Activated CD8-positive, alpha-beta memory T cell treated with anti-CD3 and anti-CD28 coated beads, Interleukin-2, amount 50 U/mL, for 1 hour (primary cell): ENCODE results near the gene ATOSB.
A peak's percentile ranks its signal among the peaks of the same experiment; 100 is the strongest.

Source experiments
- DNase-seq: peaks from one replicate; pipeline ENCODE4 v3.0.0-alpha.2; 2020; ENCODE audit errors: extremely low read depth

ATOSB gene

DNA sequence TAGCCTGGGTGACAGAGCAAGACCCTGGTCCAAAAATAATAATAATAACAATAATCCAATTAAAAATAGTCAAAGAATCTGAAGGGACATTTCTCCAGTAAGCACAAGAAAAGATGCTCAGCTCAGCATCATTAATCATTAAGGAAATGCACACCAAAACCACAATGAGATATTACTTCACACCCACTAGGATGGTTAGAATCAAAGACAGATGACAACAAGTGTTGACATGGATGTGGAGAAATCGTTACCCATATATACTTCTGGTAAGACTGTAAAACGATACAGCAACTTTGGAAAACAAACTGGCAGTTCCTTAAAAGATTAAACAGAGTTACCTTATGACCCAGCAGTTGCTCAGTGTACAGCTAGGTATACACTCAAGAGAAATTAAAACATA lies 30.6 kb downstream of the ATOSB start:
- no peak for DNase-seq

DNA sequence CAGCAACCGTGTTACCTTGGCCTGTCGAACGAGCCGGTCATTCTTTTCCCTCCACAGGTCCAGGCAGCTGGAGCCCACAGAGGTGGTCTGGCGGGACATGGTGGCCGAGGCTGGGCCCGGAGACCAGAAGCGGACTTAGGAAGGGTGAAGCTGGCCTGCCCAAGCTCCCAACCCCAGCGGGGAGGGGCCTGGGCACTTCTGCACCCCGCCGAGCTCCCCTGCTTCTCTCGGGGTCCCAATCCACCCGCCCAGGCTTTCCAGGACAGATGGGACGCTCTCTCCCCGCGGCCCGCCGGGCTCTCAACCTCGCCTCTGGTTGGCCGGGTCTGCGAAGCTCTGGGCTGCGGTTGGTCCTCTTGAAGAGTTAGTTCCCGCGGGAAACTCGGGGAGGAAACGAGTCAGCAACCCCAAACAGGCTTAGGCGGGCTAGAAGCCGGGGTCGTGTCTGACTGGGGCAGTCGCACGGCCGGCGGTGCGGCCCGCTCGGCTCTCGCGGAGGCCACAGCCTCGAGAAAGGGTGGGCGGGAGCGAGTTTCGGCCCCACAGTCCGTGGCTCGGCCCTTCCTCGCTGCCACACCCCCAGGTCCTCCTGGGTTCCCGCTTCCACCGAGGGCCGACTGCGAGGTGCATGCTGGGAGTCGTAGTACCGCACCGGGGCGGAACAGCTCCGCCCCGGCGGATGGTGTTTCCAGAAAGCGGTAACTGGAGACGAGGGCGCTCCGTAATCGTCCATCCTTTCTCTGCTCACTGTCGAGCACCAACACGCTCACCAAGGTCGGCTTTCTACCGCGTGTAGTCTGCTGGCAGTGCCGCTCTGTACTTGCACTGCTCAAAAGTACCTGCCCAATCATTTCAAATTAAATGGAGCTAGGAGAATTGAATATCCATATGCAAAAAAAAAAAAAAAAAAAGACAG lies 36.0 kb downstream of the ATOSB start, which contains the start of gene FANCG:
Gene FANCG (minus strand): TSS at position 517 of the 916 bp plus-strand sequence. CDS start 418 bp downstream, at position 99.
- DNase-seq, result peak; percentile 31

DNA sequence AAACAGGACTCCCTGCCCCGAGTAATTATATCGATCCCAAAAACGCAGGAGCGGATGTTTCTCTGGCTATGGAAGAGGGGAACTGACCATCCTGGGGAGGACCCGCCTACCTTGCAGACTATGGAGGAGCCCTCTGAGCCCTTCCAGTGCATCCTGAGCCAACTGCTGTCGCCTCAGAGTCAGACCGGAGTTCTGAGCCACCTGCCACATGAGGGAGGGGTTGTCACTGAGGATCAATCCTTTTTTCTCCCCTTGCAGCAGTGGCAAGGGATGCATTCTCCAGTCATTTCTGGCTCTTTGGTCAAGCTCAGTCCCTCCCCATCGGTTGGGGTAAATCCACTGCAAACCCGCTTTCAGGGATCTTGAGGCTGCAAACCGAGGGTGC lies 36.6 kb downstream of the ATOSB start:
- DNase-seq, result no peak

DNA sequence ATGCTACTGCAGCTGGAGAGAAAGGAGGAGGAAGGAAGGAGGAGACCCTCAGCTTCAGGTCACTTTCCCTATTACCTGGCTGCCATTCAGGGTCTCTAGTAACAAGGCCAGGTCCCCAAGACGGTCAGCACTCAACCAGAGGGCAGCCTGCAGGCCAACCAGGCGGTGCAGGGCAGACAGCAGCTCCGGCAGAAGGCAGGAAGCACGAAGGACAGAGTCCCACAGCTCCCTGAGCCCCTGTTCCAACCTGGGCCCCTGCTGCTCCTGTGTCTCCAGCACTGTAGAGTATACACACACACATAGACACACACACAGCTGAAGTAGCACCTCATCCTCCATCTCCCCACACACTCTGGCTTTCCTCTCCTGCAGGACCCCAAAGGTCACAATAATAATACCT lies 37.6 kb downstream of the ATOSB start:
- no peak for DNase-seq

DNA sequence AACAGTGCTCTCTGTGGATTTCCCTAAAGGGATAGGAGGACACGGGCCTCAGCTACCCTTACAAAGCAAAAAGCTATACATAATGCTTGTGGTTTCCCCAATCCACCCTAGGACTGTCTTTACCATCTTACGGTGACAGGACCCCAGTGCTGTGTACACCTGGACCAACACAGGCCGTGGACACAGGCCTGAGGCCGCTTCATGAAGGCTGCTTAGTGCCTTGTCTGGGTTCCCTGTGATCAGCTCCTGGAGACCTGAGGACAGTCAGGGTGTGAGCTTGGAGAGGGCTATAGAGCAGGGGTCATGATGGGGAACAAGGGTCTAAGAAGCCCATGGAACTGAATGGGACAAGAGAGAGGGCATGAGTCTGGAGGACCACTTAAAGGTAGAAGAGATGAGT lies 38.8 kb downstream of the ATOSB start:
- DNase-seq, result no peak

DNA sequence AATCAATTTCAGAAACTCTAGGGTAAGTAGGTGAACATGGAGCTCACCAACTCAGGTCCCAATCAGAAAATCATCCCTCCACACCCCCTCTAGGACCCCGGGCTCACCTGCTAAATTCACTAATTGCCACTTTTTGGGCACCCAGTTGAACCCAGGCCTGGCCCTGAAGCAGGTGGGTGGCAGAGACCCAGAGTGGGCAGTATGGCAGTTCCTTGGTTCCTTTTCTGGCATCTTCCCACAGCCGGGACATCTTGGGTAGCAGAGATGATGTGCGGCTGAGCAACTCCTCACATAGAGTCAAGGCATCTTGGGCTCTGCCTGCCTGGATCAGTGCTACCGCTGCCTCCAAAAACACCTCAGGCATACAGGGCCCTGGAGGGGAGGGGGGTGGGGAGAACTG lies 40.3 kb downstream of the ATOSB start:
- no peak for DNase-seq

DNA sequence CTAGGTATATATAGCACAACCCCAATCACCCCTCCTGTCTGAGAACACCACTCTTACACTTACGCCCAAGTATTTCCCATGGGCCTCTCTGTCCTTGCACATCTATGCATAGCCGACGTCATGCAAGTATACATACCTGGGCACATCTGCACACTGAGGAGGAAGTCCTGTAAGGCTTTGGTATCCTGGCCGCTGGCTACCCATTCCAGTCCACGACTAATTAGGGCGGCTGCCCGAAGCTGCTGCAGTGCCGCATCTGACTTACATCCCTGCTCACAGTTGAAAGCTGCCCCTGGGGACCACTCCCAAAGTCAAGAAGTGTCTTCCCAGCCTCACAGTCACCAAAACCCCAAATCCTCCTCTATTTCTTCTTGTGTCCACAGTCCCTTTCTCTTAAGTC lies 40.9 kb downstream of the ATOSB start:
- no peak for DNase-seq

DNA sequence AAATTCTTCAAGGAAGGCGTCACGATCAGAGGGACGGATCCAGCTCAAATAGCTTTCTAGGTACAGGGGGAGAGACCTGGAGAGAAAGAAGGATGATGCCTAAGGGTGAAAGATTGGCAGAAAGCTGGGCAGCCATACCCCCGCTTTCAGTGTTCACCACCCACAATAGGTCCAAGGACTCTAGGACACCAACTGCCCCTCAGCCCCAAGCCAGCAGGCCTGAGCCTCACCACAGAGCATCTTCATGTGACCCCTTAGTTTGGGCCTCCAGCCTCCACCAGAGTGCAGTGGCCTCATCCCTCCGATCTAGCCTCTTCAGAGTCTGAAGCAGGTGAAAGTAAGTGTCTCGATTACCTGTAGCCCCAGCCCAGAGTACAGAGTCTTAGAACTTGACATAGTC lies 41.5 kb downstream of the ATOSB start:
- no peak for DNase-seq

DNA sequence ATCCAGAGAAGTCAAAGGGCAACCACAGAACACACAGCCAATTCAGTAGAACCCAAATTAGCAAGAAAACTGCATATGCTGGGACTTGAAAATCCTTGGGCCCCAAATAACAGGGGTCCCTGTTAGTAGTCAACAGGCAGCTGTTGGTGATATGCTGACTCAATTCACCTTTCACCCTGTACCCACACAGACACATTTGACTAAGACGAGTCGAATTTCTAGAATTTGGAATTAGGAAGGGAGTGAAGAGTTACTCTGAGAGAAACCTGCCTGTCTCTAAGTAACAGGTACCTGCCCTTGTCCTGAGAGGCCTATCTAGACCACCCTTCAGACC lies 42.4 kb downstream of the ATOSB start:
- DNase-seq, result no peak

DNA sequence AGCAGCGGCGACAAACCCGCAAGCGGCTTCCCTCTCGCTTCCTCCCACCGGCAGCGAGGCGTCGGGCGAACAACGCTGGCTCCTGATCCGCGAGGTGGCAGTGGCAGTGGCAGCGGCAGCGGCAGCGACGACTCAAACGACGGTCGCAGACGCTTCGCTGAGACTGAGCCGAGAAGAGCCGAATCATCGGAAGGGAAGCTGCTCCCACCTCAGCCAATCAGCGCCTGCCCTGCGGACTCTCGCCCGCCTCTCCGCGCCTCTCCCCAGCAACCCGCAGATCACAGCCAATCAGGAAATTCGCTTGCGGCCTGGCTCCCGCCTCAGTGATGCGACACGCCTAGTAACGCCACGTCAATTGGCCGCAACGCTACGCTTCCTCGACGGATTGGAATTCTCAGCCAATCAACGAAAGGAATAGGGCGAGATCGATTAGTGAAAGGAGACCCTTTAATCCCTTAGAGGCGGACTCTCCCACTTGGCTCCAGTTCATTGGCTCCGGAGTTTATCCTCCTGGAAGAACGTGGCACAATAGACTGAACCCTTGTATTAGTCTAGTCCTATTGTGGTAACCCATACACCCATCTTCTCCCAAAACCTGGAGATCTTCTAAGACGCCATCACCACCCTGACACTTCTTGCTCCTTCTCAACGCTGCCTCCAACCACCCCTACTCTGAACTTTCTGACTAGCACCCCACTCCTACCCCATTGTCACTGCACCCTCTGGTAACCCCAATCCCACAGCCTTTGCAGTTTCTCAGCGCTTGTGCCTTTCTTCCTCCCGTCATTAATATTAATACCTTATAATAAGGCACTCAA lies 43.0 kb downstream of the ATOSB start, which contains the start of gene VCP:
Gene VCP (minus strand): TSS at position 165 of the 818 bp plus-strand sequence. CDS start 272 bp downstream, outside the sequence.
- DNase-seq, result peak; percentile 95

DNA sequence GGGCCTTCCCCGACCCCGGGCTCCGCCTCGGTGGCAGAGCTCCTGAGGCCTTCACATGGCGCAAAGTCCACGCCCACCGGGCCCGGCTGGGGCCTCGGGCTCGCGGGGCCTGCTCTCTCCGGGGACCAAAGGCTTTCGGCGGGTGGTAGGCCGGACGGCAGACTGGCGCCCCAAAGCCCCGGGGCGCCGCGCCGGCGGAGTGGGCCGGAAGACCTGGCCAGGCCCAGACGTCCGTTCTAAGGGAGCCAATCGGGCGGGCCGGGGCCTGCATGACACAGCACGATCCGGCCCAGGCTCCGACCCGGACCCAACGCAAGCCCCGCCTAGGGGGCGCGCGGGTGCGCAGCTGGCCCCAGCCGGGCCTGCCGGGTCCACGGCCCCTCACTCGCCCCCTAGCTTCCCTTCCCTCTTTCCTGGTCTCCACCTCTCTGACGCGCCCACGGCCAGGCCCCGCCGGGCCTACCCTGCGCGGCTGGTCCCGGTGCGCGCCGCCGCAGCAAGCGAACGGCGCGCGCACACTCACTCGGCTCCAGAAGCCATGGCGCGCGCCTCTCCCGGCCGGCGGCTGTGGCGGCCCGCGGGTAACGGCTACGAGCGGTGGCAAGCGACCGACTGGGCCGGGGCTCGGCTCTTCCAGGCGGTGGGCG lies 43.7 kb downstream of the ATOSB start:
- DNase-seq, result peak; percentile 31

DNA sequence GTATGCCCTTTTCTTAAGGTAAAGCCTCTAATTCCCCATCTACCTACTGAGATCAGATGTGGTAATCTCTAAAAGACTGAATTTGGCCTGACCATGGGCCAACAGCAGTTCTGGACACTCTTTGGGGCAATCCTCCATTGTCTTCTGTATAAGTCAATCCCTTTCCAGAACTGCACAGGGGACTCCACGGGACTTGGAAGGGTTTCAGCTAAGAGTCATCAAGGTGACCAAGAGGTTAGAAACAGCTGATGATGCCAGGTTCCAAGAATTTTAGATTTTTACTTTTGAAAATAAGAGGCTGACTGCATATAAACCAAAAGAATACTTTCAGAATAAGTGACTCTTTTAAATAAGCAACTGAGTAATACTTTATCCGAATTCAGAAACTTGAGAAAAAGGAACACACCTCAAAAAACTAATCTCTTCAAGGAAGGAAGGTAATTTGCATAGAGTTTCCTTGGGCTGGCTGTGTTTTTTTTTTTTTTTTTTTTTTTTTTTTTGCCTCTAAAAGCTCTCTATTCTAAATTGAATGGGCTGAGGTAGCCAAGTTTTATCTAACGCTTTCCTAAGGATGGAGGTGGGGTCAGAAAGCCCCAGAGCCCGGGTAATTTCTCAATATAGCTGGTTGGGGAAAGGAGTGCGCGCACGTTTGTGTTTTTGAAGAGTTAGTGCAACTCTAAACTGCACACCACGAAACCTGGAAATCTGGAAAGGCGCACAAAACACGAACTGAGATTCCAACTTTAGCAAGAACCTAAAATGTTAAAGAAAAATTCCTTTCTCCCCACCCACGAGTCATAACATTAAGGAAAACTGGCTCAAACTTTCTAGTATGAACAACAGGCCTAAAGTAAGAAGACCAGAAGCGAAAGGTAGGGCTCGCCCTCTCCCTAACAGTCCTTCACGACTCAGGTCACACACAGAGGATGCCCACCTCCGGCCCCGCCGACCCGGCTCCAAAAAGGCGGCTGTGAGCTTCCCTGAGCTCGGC lies 44.5 kb downstream of the ATOSB start:
- DNase-seq, result no peak

DNA sequence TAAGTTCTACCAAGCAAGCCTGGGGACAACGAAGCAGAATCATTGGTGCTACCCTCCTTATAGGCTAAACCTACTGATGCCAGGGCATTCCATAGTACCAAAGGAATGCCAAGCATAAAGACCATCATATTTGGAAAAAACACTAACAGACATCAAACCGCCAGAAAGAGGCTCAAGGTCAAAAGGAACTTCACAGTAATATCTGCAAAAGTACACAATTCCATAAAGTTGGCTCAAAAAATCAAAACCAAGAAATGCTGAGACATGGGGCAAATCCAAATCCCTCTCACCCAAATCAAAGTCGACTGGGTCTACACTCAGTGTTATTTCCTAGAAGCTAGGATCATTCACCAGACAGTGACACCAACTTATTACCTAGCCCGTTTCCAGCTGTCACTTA lies 46.6 kb downstream of the ATOSB start:
- DNase-seq, result no peak

DNA sequence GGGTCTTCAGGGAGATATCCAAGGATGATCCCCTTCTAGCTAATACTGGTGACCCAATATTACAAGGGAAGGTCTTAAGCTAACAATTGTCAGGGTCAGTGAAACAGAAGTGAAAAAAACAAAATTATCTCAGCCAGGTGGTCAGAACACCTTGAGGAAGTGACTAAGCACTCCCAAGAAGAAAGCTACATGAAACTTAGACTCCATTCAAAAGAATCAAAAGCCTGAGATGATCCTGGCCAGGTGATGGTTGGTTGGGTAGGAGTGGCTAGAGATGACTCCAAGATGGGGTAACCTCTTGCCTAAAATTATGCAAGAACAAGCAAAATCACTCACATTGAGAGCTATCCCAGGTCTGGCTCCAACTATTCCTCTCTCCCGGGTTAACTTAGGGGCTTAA lies 48.6 kb downstream of the ATOSB start:
- DNase-seq, result no peak

DNA sequence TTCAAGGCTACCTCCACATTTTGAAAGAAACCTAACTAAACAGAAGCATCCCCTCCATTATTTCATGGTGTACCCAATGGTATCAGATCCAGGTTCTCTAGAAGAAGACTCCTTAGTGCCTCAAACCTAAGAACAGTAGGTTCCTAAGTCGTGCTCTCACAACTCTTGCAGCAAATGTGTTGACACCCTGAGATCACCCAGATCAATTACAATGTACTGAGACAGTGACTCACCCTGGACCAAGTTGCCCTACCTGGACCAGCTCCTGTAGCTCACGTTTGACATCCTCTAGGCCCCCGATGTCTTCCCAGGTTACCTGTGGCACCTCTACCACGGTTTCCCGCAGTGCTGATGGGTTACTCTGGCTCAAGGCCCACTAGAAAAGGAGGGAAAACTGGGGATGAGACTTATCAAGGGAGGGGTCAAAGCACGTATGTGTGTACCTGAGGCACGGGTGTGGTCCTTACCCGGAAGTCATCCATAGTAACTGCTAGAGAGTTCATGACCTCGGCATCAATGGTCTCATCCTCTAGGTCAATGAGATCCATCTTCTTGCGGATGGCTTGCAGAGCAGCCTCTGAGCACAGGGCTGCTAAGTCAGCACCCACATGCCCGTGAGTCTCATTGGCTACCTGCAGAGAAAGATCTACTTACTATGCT lies 55.0 kb downstream of the ATOSB start:
- no peak for DNase-seq

DNA sequence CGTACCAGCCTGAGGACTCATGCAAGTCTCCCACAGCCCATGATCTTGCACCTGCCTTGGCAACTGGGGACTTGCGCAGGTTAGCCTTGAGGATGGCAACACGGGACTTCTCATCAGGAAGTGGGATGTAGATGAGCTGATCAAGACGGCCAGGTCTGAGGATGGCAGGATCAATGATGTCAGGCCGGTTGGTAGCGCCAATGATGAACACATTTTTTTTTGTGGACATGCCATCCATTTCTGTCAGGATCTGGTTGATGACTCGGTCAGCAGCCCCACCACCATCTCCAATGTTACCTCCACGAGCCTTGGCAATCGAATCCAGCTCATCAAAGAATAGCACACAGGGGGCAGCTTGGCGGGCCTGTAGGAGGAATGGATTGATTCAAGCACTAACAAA lies 56.2 kb downstream of the ATOSB start:
- DNase-seq, result no peak

DNA sequence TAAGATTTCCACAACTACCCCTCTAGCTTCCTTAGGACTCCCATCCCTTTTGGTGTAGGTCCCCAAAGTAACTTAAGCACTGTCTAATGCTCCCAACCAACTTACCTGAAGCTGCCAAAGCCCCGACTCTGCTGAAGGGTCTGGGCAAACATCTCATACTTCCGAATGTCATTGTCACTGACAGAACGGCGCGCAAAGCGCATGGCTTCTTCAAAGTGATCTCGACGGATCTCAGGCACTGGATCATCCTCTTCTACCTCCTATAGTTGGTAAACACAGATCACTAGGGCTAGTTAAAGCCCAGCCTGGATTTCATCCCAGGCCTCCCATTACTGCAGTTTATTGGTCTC lies 58.4 kb downstream of the ATOSB start:
- no peak for DNase-seq

DNA sequence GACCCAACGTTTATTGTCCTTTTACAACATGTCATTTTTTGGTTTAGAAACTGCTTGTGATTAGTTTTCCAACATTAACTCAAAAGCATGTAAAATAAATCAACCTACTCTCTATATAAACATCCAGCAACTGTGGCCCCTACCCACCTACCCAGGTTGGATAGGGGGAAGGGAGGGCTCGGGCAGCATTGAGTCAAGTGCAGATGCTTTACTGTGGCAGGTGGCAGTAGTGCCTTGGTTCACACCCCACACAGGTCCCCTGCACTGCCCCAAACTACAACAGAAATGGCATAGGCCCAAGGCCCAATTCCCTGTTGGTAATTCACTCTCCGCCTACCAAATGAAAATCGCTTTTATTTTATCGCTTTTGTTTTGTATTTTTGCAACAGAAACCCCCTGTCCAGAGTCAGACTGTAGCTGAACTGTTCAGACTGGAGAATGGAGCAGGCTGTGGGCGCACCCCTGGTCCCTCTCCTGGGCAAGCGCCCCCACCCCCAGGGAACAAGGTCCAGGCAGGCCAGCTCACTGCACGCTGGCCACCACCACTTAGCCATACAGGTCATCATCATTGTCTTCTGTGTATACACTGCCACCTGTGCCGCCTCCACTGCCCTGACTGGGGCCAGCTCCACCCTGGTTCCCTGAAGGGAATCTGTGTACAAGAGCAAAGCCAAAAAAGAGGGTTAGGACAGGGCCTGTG lies 58.9 kb downstream of the ATOSB start:
- DNase-seq, result no peak

DNA sequence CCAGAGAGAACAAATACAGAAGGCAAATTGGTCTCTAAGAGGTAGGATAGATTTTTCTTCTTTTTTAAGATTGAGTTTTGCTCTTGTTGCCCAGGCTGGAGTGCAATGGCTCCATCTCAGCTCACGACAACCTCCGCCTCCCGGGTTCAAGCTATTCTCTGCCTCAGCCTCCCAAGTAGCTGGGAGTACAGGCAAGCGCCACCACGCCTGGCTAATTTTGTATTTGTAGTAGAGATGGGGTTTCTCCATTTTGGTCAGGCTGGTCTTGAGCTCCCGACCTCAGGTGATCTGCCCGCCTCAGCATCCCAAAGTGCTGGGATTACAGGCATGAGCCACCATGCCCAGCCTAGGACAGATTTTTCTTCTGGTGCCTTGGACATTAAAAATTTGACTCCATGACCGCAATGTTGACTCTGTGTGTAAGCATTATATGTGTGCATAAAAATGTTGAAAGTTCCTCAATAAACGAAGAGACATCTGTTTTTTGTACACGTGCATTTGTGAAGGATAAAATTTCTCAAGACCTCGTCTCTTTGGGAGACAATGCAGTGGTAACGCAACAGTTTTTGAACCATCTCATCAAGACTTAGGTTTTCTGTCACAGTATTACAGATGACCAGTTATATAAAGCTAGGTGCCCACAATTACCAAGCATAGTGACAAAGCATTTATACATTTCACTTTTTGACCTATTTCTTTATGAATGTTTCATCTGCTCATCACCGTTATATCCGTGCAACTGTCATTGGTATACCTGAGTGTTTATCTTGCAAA lies 60.6 kb downstream of the ATOSB start:
- no peak for DNase-seq
